GM13977 (cell line): ENCODE data around the gene ZSCAN20.

Experiments
- DNase-seq: peaks from one replicate; pipeline ENCODE4 v3.0.0; 2012; ENCODE audit warnings: low spot score
- CTCF ChIP-seq: IDR thresholded peaks from 2 replicates; pipeline ENCODE4 v1.5.1; 2012; ENCODE audit warnings: mild to moderate bottlenecking, control low read depth; ENCODE audit not compliant: insufficient read depth; ENCODE audit errors: extremely low read depth, missing control alignments
- in situ Hi-C: fragments of 300-500 bp; cut with MboI; formaldehyde crosslinking; loops from one replicate; pipeline ENCODE4 v1.12.0; 2022; ENCODE audit warnings: low sequenced_read_pairs, low pct_unique_long_range_greater_than_20kb, mixed read lengths, inconsistent platforms; ENCODE audit not compliant: unreplicated experiment

Gene ZSCAN20

DNA sequence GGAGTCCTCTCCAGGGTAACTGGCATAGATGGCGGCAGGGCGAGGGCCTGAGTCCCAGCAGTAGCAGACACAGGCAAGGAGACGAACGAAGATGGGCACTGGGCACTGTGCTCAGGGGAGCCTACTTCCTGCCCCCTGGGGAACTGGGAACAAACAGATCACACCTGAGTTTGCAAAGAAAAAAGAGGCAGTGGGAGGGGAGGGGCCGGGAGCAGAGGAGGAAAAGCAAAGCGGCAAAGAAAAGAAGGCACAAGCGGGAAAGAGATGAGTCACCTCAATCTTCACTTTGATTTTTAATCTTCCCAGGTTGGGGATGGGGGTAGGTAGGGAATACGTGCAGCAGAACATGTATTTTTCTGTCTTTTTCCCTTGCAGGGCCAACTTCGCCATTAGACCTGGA lies 44.0 kb downstream of the ZSCAN20 start:
- in situ Hi-C loops: no loop called here
- no peak for TF ChIP-seq CTCF

DNA sequence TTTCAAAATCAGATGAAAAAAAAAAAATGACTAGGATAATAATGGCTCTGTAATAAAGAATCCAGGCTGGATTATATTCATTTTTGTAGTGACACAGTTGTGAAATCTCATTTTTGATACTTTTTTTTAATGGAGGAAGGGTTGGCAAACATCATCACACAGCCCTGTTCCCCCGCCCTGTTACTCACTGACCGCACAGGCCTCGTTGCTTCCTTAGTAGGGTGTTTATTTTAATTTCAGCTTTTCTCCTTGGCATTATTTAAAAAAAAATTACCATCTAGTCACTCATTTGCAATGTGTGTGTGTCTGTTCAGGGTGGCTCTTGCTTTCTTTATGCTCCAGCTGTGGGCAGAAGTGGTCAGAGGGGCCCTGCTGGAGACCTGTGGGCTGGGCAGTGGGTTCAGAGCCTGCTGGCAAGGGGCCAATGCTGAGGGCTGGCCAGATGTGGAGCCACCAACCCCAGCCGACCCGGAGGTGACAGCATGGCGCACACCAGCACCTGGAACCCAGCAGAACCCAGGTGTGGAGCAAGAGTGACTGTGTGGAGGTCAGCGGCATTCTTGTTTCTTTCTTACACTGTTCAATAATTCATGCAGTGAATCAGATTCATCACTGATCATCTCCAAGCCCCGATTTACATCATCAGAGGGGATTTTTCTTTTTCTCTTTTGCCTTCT lies 44.6 kb downstream of the ZSCAN20 start:
- in situ Hi-C loops: no loop called here
- TF ChIP-seq CTCF: no peak
- DNase-seq: no peak

More for the DNA sequence above, 44.0 kb downstream of the ZSCAN20 start:
- no peak for DNase-seq

DNA sequence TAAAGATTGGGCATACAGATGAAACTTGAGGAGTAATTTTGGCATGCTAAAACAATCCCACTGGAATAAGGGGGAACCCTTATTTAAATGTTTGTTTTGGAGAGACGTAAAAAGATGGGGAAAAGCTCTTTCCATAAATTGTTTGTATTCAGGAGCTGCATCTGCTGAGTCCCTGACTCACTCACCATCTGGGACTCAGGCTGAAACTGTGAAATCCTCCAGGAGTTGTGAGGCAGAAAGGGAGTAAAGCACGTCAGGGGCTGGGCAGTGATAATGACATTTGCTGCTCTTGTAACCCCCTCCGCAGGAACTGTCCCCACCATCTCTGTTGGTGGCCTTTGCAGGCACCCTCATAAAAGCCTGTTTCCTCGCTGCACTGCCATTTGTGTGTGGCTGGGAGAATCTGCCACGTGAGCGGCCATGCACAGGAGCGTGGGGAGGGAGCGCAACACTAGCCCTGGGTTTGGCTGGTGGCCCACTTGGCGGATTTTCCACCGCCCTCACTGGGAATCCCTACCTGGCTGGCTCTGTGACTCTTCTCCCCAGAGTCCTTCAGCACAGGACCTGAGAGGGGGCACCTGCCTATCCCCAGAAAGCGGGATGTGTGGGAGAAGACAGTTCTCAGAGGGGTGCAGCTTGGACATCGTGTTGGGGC lies 45.3 kb downstream of the ZSCAN20 start:
- DNase-seq: no peak
- in situ Hi-C loops: no loop called here
- TF ChIP-seq CTCF: no peak

GRCh38 chr1:33519240-33519884 lies 46.9 kb downstream of the ZSCAN20 start:
- no peak for TF ChIP-seq CTCF
- in situ Hi-C loops: no loop called here

DNA sequence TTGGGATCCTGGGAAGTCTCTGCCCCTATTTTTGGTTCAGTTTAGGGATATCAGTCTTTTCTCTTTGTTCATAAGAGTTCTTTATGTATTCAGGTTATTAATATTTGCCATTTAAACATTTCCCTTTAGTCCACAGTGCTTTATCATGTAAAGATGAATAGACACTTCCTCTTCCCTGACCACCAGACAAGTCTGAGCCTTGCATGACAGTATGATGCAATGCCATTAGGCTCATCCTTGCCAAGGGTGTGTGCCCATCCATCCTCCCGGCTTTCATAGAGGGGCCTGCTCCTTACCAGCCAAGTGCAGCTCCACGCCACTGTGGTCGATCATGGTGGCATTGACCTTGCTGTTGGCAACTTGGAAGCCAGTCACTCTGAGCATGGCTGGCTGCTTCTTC lies 52.1 kb downstream of the ZSCAN20 start:
- no peak for DNase-seq
- no peak for TF ChIP-seq CTCF
- in situ Hi-C loops: no loop called here

More at GRCh38 chr1:33519240-33519884, 46.9 kb downstream of the ZSCAN20 start:
- DNase-seq: no peak

DNA sequence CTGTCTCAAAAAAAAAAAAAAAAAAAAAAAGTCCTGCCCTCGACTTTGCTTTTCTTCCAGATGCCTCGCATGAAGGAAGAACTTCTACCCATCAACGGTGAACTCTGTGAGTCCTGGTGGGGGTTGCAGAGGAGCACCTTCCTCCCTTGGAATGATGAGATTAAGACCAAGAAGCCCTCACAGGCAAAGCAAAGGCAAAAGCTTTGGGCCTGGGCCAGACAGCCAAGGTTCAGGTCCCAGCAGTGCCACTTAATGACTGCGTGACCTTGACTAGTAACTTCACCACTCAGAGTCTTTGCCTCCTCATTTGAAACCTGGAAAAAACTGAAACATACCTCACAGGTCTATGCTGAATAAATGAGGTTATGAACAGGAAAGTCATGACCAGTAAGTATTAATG lies 55.5 kb downstream of the ZSCAN20 start:
- TF ChIP-seq CTCF: no peak
- in situ Hi-C loops: no loop called here
- no peak for DNase-seq
